Thyroid gland (tissue), 4 donors: ENCODE data around the gene OR2L8. TPM values are rescaled to one million over a fixed set of nuclear protein-coding genes. Genes with fewer than 3 reads are reported as not detected.

Experiments
- DNase-seq, 2 donors: peaks; one replicate each; pipeline ENCODE4 v3.0.0-alpha.2; 2019
- H3K27ac ChIP-seq, 3 donors: fragments of 200-600 bp; sonication (generic); 1 replicate in 2 of 3; 2 replicates in 1 of 3; pipeline ENCODE4 v1.5.1; 2016 to 2019; ENCODE audit warnings: mild to moderate bottlenecking in 1 of 3, moderate library complexity in 1 of 3
- H3K27me3 ChIP-seq: fragments of 200-600 bp; sonication (generic); one replicate; pipeline ENCODE4 v1.5.1; 2019
- H3K36me3 ChIP-seq, 2 donors: fragments of 200-600 bp; sonication (generic); one replicate each; pipeline ENCODE4 v1.5.1; 2016 to 2019
- H3K4me1 ChIP-seq, 2 donors: fragments of 200-600 bp; sonication (generic); one replicate each; pipeline ENCODE4 v1.5.1; 2017 to 2019
- H3K4me3 ChIP-seq, 3 donors: fragments of 200-600 bp; sonication (generic); replicated peaks in 1 of 3; 1 replicate in 2 of 3; 2 replicates in 1 of 3; pipeline ENCODE4 v1.5.1; 2016; ENCODE audit warnings: mild to moderate bottlenecking in 1 of 3
- H3K9me3 ChIP-seq: fragments of 200-600 bp; sonication (generic); one replicate; pipeline ENCODE4 v1.5.1; 2017
- CTCF ChIP-seq, 6 experiments: fragments of 200-600 bp in 3 of 6; fragments of 450-650 bp in 3 of 6; sonication (generic) in 3 of 6; IDR thresholded peaks; one replicate each; pipeline ENCODE4 v1.5.1; 2016 to 2019; ENCODE audit warnings: antibody characterized with exemption in 6 of 6, mild to moderate bottlenecking in 2 of 6, inconsistent platforms in 1 of 6, moderate library complexity in 1 of 6
- POLR2A ChIP-seq, 2 donors: fragments of 450-650 bp; IDR thresholded peaks; one replicate each; pipeline ENCODE4 v1.6.1; 2017; ENCODE audit warnings: antibody characterized with exemption in 2 of 2, mild to moderate bottlenecking in 2 of 2, moderate library complexity in 1 of 2
- WGBS, 2 donors: methylation state at CpG; one replicate each; pipeline ENCODE4 v1.1.5; 2017; 5-methylcytosine and 5-hydroxymethylcytosine counted together
- intact Hi-C: fragments of 100-400 bp; cut with DNase I; formaldehyde crosslinking; loops from one replicate; pipeline ENCODE4 v1.15.1; 2023
- total RNA-seq, 4 donors: library from RNA; depleted of rRNA; stranded (reverse); fragments of >200 nt; gene quantifications; one replicate each; pipeline ENCODE4 v1.2.3, GENCODE V29; 2016

The OR2L8 gene
- total RNA-seq = 1 to 10 TPM in 1 of 4 donors, under 1 TPM in 1, not detected in 2; 0.68 to 1.0 TPM

GRCh38 chr1:247948558-247948957 lies at the start of gene OR2L8:
OR2L8 (plus strand) TSS chr1:247948858; CDS start chr1:247948858, 0 bp downstream.
- no peak for TF ChIP-seq POLR2A (IDR thresholded peaks at IDR 0.05)
- TF ChIP-seq CTCF (IDR thresholded peaks at IDR 0.05) = no peak
- Histone ChIP-seq H3K4me1 (no peaks in the 10 kb centered on the region), H3K36me3 (no peaks in the 10 kb centered on the region), H3K27me3 (no peaks in the 10 kb centered on the region), H3K9me3 (no peaks in the 10 kb centered on the region), H3K4me3 (no peak within 1 kb of the TSS), H3K27ac (no peak within 1 kb of the TSS)
- 89 to 95% methylated on average over 3 of the region's 3 CpGs for WGBS, 2 donors
- intact Hi-C loops = no loop called here
- no peak for DNase-seq

GRCh38 chr1:247904122-247904521 lies 44.5 kb upstream of the OR2L8 start:
- intact Hi-C loops = no loop called here
- WGBS, 2 donors = 87 to 88% methylated on average over 6 of the region's 6 CpGs

GRCh38 chr1:247905181-247905580 lies 43.5 kb upstream of the OR2L8 start:
- intact Hi-C loops = no loop called here
- no peaks in the 10 kb centered on the region for H3K27me3 ChIP-seq
- H3K27ac ChIP-seq = no peak overlapping the region
- 91% methylated on average over 9 to 13 of the region's 13 CpGs for WGBS, 2 donors
- TF ChIP-seq POLR2A (IDR thresholded peaks at IDR 0.05) = no peak
- no peaks in the 10 kb centered on the region for H3K9me3 ChIP-seq
- no peak overlapping the region for H3K4me3 ChIP-seq
- no peak for DNase-seq
- no peaks in the 10 kb centered on the region for H3K36me3 ChIP-seq
- no peaks in the 10 kb centered on the region for H3K4me1 ChIP-seq

More at GRCh38 chr1:247904122-247904521, 44.5 kb upstream of the OR2L8 start:
- H3K27me3 ChIP-seq = no peaks in the 10 kb centered on the region
- H3K27ac ChIP-seq = no peak overlapping the region
- no peaks in the 10 kb centered on the region for H3K4me1 ChIP-seq
- no peak for DNase-seq
- no peaks in the 10 kb centered on the region for H3K36me3 ChIP-seq
- no peaks in the 10 kb centered on the region for H3K9me3 ChIP-seq
- no peak overlapping the region for H3K4me3 ChIP-seq
- TF ChIP-seq POLR2A (IDR thresholded peaks at IDR 0.05) (no peak), CTCF (IDR thresholded peaks at IDR 0.05) (no peak)

- H3K4me3 ChIP-seq = no peak overlapping the region
- DNase-seq = no peak
- H3K4me1 ChIP-seq = no peaks in the 10 kb centered on the region
- TF ChIP-seq CTCF (IDR thresholded peaks at IDR 0.05) (no peak), POLR2A (IDR thresholded peaks at IDR 0.05) (no peak)
- intact Hi-C loops = no loop called here
- H3K9me3 ChIP-seq = no peaks in the 10 kb centered on the region
- WGBS, 2 donors = 78 to 79% methylated on average over 9 of the region's 9 CpGs
- no peaks in the 10 kb centered on the region for H3K36me3 ChIP-seq
- H3K27me3 ChIP-seq = no peaks in the 10 kb centered on the region
- H3K27ac ChIP-seq = no peak overlapping the region
Measured at GRCh38 chr1:247905910-247906503, 42.7 kb upstream of the OR2L8 start.

- Histone ChIP-seq H3K27me3 (no peaks in the 10 kb centered on the region), H3K27ac (no peak overlapping the region), H3K4me1 (no peaks in the 10 kb centered on the region), H3K9me3 (no peaks in the 10 kb centered on the region), H3K4me3 (no peak overlapping the region), H3K36me3 (no peaks in the 10 kb centered on the region)
- TF ChIP-seq CTCF (IDR thresholded peaks at IDR 0.05) = no peak
- TF ChIP-seq POLR2A (IDR thresholded peaks at IDR 0.05) = no peak
- DNase-seq = no peak
- intact Hi-C loops = no loop called here
- WGBS, 2 donors = 54 to 59% methylated on average over 7 of the region's 7 CpGs
Measured at GRCh38 chr1:247906504-247907047, 42.1 kb upstream of the OR2L8 start.
